Measurements from ENCODE around the gene PRSS8. TPM values are rescaled to one million over a fixed set of nuclear protein-coding genes. Genes with fewer than 3 reads are reported as not detected.
"Not testable (repeated sequence)": the region's sequence is repeated elsewhere in the genome, so short reads cannot be mapped to it uniquely, and the experiment has no call there.

Gene PRSS8
- total and polyA plus RNA-seq, 2 donors (not counting 3 experiments of a cell fraction or from before 2014, with no cell fraction given) = 0.12 TPM; not detected in 1

- Histone ChIP-seq H4K20me1 (replicated peaks; ENCODE audit: control insufficient read depth, extremely low read depth, insufficient read depth, low read length) (no peaks in the 10 kb centered on the region), H3K27me3 (ENCODE audit: control insufficient read depth in 2 of 2, insufficient read depth in 2 of 2, low read length in 2 of 2) (no peaks in the 10 kb centered on the region), H3K9ac (replicated peaks; ENCODE audit: extremely low read depth, insufficient read depth, low read length) (no peak overlapping the region), H3K9me3 (replicated peaks; ENCODE audit: control insufficient read depth, insufficient read depth, low read length) (no peaks in the 10 kb centered on the region), H3K4me1 (ENCODE audit: control insufficient read depth, extremely low read depth, insufficient read depth, low read length) (no peaks in the 10 kb centered on the region), H3K79me2 (ENCODE audit: control insufficient read depth, insufficient read depth, low read length) (no peaks in the 10 kb centered on the region), H3K9me1 (replicated peaks; ENCODE audit: control insufficient read depth, extremely low read depth, insufficient read depth, low read length) (no peaks in the 10 kb centered on the region), H3K36me3 (ENCODE audit: control insufficient read depth in 2 of 2, extremely low read depth in 1 of 2, insufficient read depth in 2 of 2, low read length in 2 of 2) (no peaks in the 10 kb centered on the region), H3K4me3 (replicated peaks in 1 of 3; ENCODE audit: insufficient read depth in 1 of 3, low read depth in 1 of 3, low read length in 3 of 3) (no peak overlapping the region), H2AFZ (ENCODE audit: low read depth, low read length) (no peak overlapping the region), H3K4me2 (ENCODE audit: insufficient read depth, low read length) (no peak overlapping the region), H3K27ac (ENCODE audit: insufficient read depth, low read depth, low read length) (no peak overlapping the region)
- no peak for TF ChIP-seq MAX (IDR thresholded peaks at IDR 0.05; ENCODE audit: insufficient read depth, insufficient read length)
- TF ChIP-seq, protein P1, sequence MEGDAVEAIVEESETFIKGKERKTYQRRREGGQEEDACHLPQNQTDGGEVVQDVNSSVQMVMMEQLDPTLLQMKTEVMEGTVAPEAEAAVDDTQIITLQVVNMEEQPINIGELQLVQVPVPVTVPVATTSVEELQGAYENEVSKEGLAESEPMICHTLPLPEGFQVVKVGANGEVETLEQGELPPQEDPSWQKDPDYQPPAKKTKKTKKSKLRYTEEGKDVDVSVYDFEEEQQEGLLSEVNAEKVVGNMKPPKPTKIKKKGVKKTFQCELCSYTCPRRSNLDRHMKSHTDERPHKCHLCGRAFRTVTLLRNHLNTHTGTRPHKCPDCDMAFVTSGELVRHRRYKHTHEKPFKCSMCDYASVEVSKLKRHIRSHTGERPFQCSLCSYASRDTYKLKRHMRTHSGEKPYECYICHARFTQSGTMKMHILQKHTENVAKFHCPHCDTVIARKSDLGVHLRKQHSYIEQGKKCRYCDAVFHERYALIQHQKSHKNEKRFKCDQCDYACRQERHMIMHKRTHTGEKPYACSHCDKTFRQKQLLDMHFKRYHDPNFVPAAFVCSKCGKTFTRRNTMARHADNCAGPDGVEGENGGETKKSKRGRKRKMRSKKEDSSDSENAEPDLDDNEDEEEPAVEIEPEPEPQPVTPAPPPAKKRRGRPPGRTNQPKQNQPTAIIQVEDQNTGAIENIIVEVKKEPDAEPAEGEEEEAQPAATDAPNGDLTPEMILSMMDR (IDR thresholded peaks at IDR 0.05; ENCODE audit: extremely low read depth in 1 of 2, insufficient read depth in 1 of 2, low read depth in 1 of 2, low read length in 2 of 2) = no peak
- TF ChIP-seq FOS (IDR thresholded peaks at IDR 0.05; ENCODE audit: borderline replicate concordance, insufficient read depth, low read length) = no peak
- no peak for TF ChIP-seq POLR2A (IDR thresholded peaks at IDR 0.05; ENCODE audit: low read depth, low read length)
- TF ChIP-seq EZH2 (IDR thresholded peaks at IDR 0.05; ENCODE audit: borderline replicate concordance, low read depth, low read length, severe bottlenecking) = no peak
- no peak for TF ChIP-seq JUN (IDR thresholded peaks at IDR 0.05; ENCODE audit: borderline replicate concordance, insufficient read depth, insufficient read length, low read depth)
- no peak for TF ChIP-seq GATA2 (IDR thresholded peaks at IDR 0.05; ENCODE audit: insufficient read depth, insufficient read length, low read depth, low read length)
- no peak for TF ChIP-seq POLR2AphosphoS5 (IDR thresholded peaks at IDR 0.05; ENCODE audit: insufficient read depth, low read depth, low read length)
- no peak for TF ChIP-seq MYC (IDR thresholded peaks at IDR 0.05; ENCODE audit: low read depth, low read length)
- FAIRE-seq = peak; percentile 21
- no TSS peak for BruUV-seq (replicated peaks)
- DNase-seq (ENCODE audit: low read depth, low spot score) = no peak
- intact Hi-C loops (cut with micrococcal nuclease) (loop anchor here (5.0 kb wide), 1 partner anchor 130 kb away; no protein-coding TSS in a partner anchor), dilution Hi-C loops (cut with MboI; ENCODE audit: extremely low pct_ligation_motif_present, low sequenced_read_pairs) (no loop called here)
- ChIA-PET POLR2A (interaction anchor here (0.6 to 0.7 kb wide), 2 partner anchors 160 to 207 kb away, joined by 3 to 4 read pairs; no protein-coding TSS in a partner anchor), CTCF (interaction anchor here (1.6 to 1.9 kb wide), 2 partner anchors 9 to 15 kb away, joined by 7 to 10 read pairs; no protein-coding TSS in a partner anchor)
Measured at GRCh38 chr16:31157136-31157535, 21.6 kb upstream of the PRSS8 start.

DNA sequence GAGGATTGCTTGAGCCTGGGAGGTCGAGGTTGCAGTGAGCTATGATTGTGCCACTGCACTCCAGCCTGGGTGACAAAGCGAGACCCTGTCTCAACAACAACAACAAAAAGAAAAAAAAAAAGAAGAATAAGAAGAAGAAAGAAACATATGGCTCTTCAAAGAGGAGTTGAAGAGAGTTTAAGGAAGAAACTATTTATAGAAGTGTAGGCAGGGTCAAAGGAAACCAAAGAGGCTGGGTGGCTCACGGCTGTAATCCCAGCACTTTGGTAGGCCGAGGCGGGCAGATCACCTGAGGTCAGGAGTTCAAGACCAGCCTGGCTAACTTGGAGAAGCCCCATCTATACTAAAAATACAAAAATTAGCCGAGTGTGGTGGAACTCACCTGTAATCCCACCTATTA, 15.4 kb upstream of the PRSS8 start:
- H3K27ac ChIP-seq (ENCODE audit: insufficient read depth, low read depth, low read length); BruUV-seq (replicated peaks); H3K4me2 ChIP-seq (ENCODE audit: insufficient read depth, low read length); H4K20me1 ChIP-seq (replicated peaks; ENCODE audit: control insufficient read depth, extremely low read depth, insufficient read depth, low read length); dilution Hi-C loops (cut with MboI; ENCODE audit: extremely low pct_ligation_motif_present, low sequenced_read_pairs); FAIRE-seq; H3K36me3 ChIP-seq (ENCODE audit: control insufficient read depth in 2 of 2, extremely low read depth in 1 of 2, insufficient read depth in 2 of 2, low read length in 2 of 2); intact Hi-C loops (cut with micrococcal nuclease); H3K9ac ChIP-seq (replicated peaks; ENCODE audit: extremely low read depth, insufficient read depth, low read length); POLR2A ChIA-PET; H3K79me2 ChIP-seq (ENCODE audit: control insufficient read depth, insufficient read depth, low read length); H3K4me3 ChIP-seq (replicated peaks in 1 of 3; ENCODE audit: insufficient read depth in 1 of 3, low read depth in 1 of 3, low read length in 3 of 3); DNase-seq (ENCODE audit: low read depth, low spot score); H3K9me3 ChIP-seq (replicated peaks; ENCODE audit: control insufficient read depth, insufficient read depth, low read length); H2AFZ ChIP-seq (ENCODE audit: low read depth, low read length); H3K4me1 ChIP-seq (ENCODE audit: control insufficient read depth, extremely low read depth, insufficient read depth, low read length); H3K9me1 ChIP-seq (replicated peaks; ENCODE audit: control insufficient read depth, extremely low read depth, insufficient read depth, low read length): not testable (repeated sequence)
- H3K27me3 ChIP-seq (ENCODE audit: control insufficient read depth in 2 of 2, insufficient read depth in 2 of 2, low read length in 2 of 2) = peaks cover 15 to 20% of the 10 kb centered on the region in 2 experiments
- CTCF ChIA-PET = interaction anchor here (1.7 kb wide), 1 partner anchor 8 kb away, joined by 7 read pairs; no protein-coding TSS in a partner anchor

All from endothelial cell of umbilical vein (primary cell).